Fibroblast of peridontal ligament (primary cell): Measurements from ENCODE around the gene SMARCD3.

ENCODE experiments used
- DNase-seq: peaks from one replicate; pipeline ENCODE4 v3.0.0-alpha.2; 2010; ENCODE audit errors: extremely low read depth

SMARCD3 gene

GRCh38 chr7:151236406-151236805 is 12.1 kb downstream of the SMARCD3 start:
- DNase-seq = no peak

- DNase-seq = no peak
These were observed 13.3 kb downstream of the SMARCD3 start for GRCh38 chr7:151235091-151235787.

GRCh38 chr7:151233804-151234203 is 14.7 kb downstream of the SMARCD3 start:
- no peak for DNase-seq

GRCh38 chr7:151232917-151233701 is 15.4 kb downstream of the SMARCD3 start:
- DNase-seq = peak; percentile 78

GRCh38 chr7:151232091-151232916 is 16.2 kb downstream of the SMARCD3 start, which contains the start of gene CHPF2:
TSS of gene CHPF2 (plus strand) at chr7:151232483. CDS start at chr7:151234012, 1,529 bp downstream.
- peak; percentile 79 for DNase-seq

- no peak for DNase-seq
These were observed 17.4 kb downstream of the SMARCD3 start for GRCh38 chr7:151231080-151231479.

GRCh38 chr7:151229249-151229648 is 19.2 kb downstream of the SMARCD3 start:
- DNase-seq = no peak

GRCh38 chr7:151228024-151228866 is 20.2 kb downstream of the SMARCD3 start:
- no peak for DNase-seq

GRCh38 chr7:151226875-151227782 is 21.4 kb downstream of the SMARCD3 start, which contains the start of gene ABCF2:
TSS of gene ABCF2 (minus strand) at chr7:151227205. CDS start at chr7:151226458, 747 bp downstream.
- peak; percentile 98 for DNase-seq

- no peak for DNase-seq
These were observed 22.0 kb downstream of the SMARCD3 start for GRCh38 chr7:151226560-151226874.

GRCh38 chr7:151225948-151226510 is 22.5 kb downstream of the SMARCD3 start:
- DNase-seq = no peak

GRCh38 chr7:151223728-151224127 is 24.8 kb downstream of the SMARCD3 start:
- DNase-seq = no peak

GRCh38 chr7:151218170-151218569 is 30.3 kb downstream of the SMARCD3 start:
- no peak for DNase-seq

- DNase-seq = no peak
These were observed 33.1 kb downstream of the SMARCD3 start for GRCh38 chr7:151215396-151215795.

GRCh38 chr7:151213826-151214225 is 34.7 kb downstream of the SMARCD3 start:
- DNase-seq = no peak

GRCh38 chr7:151212626-151213025 is 35.9 kb downstream of the SMARCD3 start:
- DNase-seq = no peak

- no peak for DNase-seq
These were observed 37.2 kb downstream of the SMARCD3 start for GRCh38 chr7:151211155-151211772.

GRCh38 chr7:151210087-151210854 is 38.2 kb downstream of the SMARCD3 start, which contains the start of gene H2BK1:
TSS of gene H2BK1 (minus strand) at chr7:151210488. CDS start at chr7:151210318, 170 bp downstream.
- no peak for DNase-seq

- DNase-seq = no peak
These were observed 38.9 kb downstream of the SMARCD3 start for GRCh38 chr7:151209588-151209987.
